ENCODE measurements around the gene DHRSX.

- no peak for TF ChIP-seq CTCF (IDR thresholded peaks at IDR 0.05)
- TF ChIP-seq EZH2phosphoT487 (IDR thresholded peaks at IDR 0.05), result no peak
Observed at GRCh38 chrX:2343413-2343812, 157.4 kb downstream of the DHRSX start.

Data from neural progenitor cell (in vitro differentiated cells).